Tibial nerve (tissue), 4 donors: Measurements from ENCODE around the gene SPHKAP.

Experiments used
- CTCF ChIP-seq, 5 experiments: fragments of 200-600 bp in 3 of 5; fragments of 450-650 bp in 2 of 5; sonication (generic) in 3 of 5; IDR thresholded peaks; one replicate each; pipeline ENCODE4 v1.5.1; 2016 to 2019; ENCODE audit warnings: antibody characterized with exemption in 5 of 5, mild to moderate bottlenecking in 3 of 5, moderate library complexity in 2 of 5
- EP300 ChIP-seq, 2 donors: sonication (generic); formaldehyde crosslinking; IDR thresholded peaks; one replicate each; pipeline ENCODE4 v1.6.1; 2017; ENCODE audit warnings: antibody characterized with exemption in 2 of 2, mild to moderate bottlenecking in 1 of 2
- POLR2A ChIP-seq, 2 donors: fragments of 450-650 bp; IDR thresholded peaks; one replicate each; pipeline ENCODE4 v1.6.1; 2017; ENCODE audit warnings: antibody characterized with exemption in 2 of 2, mild to moderate bottlenecking in 2 of 2, moderate library complexity in 2 of 2

DNA sequence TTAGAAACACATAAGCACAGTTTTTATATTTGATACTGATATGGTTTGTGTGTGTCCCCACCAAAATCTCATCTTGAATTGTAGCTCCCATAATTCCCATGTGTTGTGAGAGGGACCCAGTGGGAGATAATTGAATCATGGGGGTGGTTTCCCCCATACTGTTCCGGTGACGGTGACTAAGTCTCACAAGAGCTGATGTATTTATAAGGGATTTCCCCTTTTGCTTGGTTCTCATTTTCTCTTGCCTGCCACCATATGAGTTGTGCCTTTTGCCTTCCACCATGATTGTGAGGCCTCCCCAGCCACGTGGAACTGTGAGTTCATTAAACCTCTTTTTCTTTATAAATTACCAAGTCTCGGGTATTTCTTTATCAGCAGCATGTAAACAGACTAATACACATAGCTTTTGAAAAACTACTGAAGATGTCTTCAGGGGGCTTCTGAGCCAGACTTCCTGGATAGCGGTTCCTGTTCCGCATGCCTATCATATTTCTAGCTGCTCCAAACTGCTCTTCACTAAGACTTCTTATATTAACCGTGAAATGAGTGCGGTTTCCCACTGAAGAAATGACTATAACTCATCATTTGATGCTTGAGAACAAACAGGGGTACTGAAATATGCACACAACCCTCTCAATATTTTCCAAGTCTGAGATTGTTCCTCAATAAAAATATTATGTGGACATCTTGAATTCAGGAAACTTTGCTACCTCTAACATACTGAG lies 75.8 kb downstream of the SPHKAP start:
- TF ChIP-seq CTCF (IDR thresholded peaks at IDR 0.05): no peak
- TF ChIP-seq POLR2A (IDR thresholded peaks at IDR 0.05): no peak
- TF ChIP-seq EP300 (IDR thresholded peaks at IDR 0.05): no peak
